Stimulated activated CD8-positive, alpha-beta memory T cell treated with anti-CD3 and anti-CD28 coated beads, Interleukin-15, amount 100 ng/mL, for 48 hours (primary cell): ENCODE data around the gene CX3CR1.

Source experiments
- DNase-seq, 2 donors: peaks; one replicate each; pipeline ENCODE4 v3.0.0-alpha.2; 2020; ENCODE audit warnings: low read depth in 2 of 2

CX3CR1 gene

GRCh38 chr3:39222939-39223338 is 56.9 kb downstream of the CX3CR1 start:
- no peak for DNase-seq

DNA sequence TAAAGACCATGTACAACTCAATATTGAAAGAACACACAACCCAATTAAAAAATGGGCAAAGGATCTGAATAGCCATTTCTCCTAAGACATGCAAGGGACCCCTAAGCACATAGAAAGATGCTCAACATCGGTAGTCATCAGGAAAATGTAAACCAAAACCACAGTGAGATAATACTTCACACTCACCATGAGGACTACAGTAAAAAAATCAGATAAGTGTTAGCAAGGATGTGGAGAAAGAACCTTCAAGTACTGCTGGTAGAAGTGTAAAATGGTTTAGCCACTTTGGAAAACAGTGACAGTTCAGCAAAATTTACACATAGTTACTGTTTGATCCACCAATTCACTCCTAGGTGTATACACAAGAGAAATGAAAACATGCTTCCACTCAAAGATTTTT is 57.4 kb downstream of the CX3CR1 start:
- DNase-seq = no peak

- DNase-seq = no peak
Measured at GRCh38 chr3:39221141-39221530, 58.7 kb downstream of the CX3CR1 start.

DNA sequence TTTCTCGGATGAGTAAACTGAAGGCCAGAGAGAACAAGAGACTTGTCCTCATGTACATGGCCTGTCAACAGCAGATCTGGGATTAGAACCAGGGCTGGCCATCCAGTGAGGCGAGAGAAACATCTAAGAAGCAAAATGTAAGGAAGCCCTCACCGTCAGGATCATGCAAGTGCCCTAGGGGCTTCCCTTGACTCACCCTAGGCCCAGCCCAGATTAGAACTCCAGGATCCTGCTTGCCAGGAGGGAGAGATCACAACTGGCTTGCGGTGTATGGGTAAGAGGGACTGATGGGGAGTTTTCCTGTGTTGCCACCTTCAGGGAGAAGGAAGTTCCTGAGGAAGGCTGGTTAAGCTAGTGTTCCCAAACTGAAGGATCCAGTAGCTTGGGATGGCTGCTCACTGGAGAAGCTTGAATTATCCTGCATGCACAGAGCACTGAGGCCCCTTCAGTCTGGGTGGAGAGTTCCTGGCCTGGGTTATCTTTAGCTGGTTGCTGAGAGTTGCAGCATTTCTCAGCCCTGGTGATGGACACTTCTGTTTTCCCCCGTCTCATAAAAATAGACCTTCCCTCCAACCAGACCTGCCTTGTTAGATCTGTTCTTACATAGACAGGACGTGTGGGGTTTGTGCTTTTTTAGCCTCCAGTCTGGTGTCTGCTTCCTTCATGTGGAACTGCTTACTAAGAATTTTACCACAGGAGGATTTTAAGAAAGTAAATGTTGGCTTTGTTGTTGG is 59.3 kb downstream of the CX3CR1 start:
- no peak for DNase-seq

DNA sequence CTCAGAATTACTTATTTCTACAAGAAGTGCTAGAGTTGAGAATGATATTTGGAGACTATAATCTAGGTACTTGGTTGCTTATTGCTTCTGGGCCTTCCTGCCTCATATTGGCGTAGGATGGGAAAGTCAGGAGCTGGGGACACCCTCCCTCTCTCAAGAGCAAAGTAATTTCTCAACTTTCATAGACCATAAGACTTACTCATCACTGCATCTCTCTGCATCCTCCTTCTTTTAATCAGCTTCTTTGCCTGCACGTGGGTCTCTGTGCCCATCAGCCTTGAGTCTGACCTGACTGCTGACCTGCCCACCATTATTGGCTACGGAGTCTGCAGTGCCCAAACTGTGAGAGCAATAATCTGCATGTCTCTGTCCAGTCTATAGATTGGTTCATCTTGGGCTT is 60.1 kb downstream of the CX3CR1 start:
- no peak for DNase-seq

DNA sequence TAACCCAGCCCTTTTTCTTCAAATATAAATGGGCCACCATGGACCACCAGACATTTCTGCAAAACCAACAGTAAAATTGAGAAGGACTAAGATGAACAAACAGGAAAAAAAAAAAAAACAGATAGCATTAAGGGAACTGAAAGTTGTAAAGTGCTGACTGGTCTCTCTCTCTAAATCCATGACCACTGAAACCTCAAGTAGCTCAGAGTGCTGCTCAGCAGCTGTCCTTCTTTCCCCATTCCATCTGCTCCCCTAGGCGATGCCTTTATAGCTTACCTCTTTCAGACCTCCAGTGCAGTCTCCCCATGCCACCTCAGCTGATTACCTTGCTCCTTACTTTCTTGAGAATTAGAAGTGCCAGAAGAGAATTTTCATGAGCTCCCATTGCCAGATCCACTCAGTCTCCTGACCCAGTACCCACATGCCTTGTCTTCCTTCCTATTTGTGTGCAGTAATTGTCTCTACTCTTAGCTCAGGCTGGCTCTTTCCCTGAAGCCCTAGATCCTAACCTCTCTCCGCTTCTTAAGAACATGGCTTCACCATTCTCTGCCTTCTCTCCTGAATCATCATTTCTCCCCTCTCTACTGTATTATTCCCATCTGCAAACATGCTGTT is 63.6 kb downstream of the CX3CR1 start:
- no peak for DNase-seq

DNA sequence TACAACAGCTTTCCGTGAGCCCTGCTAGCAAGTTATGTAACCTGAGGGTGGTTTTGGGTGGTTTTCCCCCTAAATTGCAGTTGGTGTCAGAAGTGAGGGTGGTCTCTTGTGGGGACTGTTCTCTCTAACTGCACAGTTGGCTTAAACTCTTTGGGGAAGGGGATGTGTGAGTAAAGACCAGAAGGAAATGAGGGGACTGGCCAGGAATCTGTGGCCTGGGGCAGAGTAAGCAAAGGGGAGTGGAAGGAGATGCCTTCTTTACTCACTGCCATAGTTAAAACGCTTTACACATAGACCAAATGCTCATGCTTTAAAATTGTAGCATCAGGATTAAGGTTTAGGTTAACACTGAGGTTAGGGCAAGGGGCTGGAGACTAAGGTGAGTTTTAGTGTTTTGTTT is 66.2 kb downstream of the CX3CR1 start:
- no peak for DNase-seq
